GM12875 (cell line): ENCODE data around the gene MOB3C.

Experiments
- H3K4me3 ChIP-seq: one replicate; pipeline ENCODE4 v1.5.1; 2011; ENCODE audit warnings: low read depth, low read length, control low read depth
- CTCF ChIP-seq: IDR thresholded peaks from 2 replicates; pipeline ENCODE4 v1.5.1; 2011; ENCODE audit warnings: low read depth, mild to moderate bottlenecking, control low read depth, inconsistent platforms, low read length, moderate library complexity, borderline replicate concordance; ENCODE audit not compliant: insufficient read depth

MOB3C gene

DNA sequence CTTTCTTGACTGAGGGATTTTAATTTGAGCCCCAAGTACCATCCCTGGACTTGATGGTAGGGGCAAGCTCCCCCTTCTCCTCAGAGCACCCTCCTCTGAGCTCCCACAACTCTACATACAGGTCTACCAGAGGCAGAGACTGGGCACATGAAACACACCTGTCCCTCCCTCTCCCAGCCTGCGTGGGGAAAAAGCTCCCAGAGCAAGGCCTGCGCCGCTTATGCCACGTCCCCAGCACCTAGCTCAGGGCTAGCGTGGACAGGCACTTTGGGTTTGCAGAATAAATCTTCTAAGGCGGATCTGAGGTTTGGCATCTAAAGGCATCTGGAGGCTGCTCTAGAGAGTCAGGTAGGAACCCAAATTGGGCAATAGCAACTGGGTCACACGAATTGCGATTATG lies 57.6 kb downstream of the MOB3C start:
- H3K4me3 ChIP-seq = no peak overlapping the region
- TF ChIP-seq CTCF = no peak

DNA sequence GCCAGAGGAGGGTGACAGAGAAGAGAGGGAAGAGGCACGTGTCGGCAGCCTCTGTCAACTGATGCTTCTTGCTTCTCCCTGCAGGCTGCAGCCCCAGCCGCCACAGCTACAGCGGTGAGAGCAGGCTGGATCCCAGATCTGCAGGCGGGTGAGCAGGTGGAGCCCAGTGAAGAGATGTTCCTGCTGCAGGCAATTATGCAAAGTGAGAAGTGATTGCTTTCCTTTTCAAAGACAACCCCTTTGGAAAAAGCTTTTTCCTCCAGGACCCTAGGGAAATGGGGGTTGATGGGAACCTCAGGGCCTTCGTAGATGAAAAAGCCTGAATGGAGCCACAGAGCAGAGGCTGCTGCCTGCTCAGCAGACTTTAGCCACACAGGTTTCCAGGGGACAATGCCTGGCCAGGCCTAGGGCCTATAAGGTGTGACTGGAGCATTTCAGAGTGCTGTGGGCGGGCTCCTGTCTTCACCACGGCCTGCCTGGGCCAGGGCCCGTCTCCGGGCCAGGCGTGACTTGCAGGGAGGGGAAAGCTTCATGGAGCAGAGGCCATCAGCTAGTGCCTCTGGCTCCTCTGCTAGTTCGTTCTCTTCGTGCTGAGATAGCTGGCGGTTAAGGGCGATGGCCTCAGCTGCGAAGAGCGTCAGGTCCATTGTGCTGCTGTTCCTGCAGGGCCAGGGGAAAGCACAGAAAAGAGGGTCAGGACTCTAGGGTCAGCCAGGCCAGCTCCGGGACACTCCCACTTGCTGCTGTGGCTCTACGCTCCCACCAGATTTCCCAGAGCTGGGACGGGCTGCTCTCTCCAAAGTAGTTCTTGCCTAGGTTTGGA lies 58.3 kb downstream of the MOB3C start:
- TF ChIP-seq CTCF = no peak
- H3K4me3 ChIP-seq = no peak overlapping the region
